Uterus (tissue), 2 donors: Measurements from ENCODE around the gene FZD1.

Source experiments
- CTCF ChIP-seq, 4 experiments: fragments of 200-600 bp in 2 of 4; fragments of 450-650 bp in 2 of 4; sonication (generic) in 2 of 4; IDR thresholded peaks; one replicate each; pipeline ENCODE4 v1.5.1; 2016 to 2019; ENCODE audit warnings: antibody characterized with exemption in 4 of 4, mild to moderate bottlenecking in 2 of 4, moderate library complexity in 1 of 4
- POLR2A ChIP-seq, 2 donors: fragments of 450-650 bp; IDR thresholded peaks; one replicate each; pipeline ENCODE4 v1.6.1; 2016; ENCODE audit warnings: antibody characterized with exemption in 2 of 2, mild to moderate bottlenecking in 1 of 2, moderate library complexity in 1 of 2

- TF ChIP-seq CTCF (IDR thresholded peaks at IDR 0.05) (no peak), POLR2A (IDR thresholded peaks at IDR 0.05) (no peak)
Measured at GRCh38 chr7:91319351-91319750, 55.1 kb downstream of the FZD1 start.
